ENCODE data around the gene SELENOP. TPM values are rescaled to one million over a fixed set of nuclear protein-coding genes. Genes with fewer than 3 reads are reported as not detected.

The SELENOP gene
- total and polyA plus RNA-seq, 2 of the 8 experiments (the other 6 are each of a cell fraction or from before 2014, with no cell fraction given): 5.5 to 19.4 TPM

GRCh38 chr5:42784132-42784531 is 27.6 kb downstream of the SELENOP start:
- no peak for FAIRE-seq
- Histone ChIP-seq H2BK12ac (ENCODE audit: low read depth, low read length) (no peak overlapping the region), H2BK20ac (ENCODE audit: low read length) (no peak overlapping the region), H4K5ac (ENCODE audit: insufficient read length, low read depth, low read length) (no peak overlapping the region), H3K79me1 (ENCODE audit: low read depth, low read length) (no peaks in the 10 kb centered on the region), H2AFZ (ENCODE audit: low read length) (no peak overlapping the region), H3K23me2 (ENCODE audit: low read depth, low read length) (no peaks in the 10 kb centered on the region), H3K36me3 (ENCODE audit: control insufficient read depth in 2 of 4, insufficient read depth in 4 of 4, low read length in 3 of 4) (no peaks in the 10 kb centered on the region), H2BK120ac (replicated peaks; ENCODE audit: low read depth, low read length) (no peak overlapping the region), H2BK5ac (ENCODE audit: low read depth, low read length) (no peak overlapping the region), H3K9ac (replicated peaks in 1 of 4; ENCODE audit: extremely low read depth in 1 of 4, low read depth in 3 of 4, low read length in 3 of 4) (no peak overlapping the region), H3K18ac (ENCODE audit: extremely low read depth, low read length) (no peak overlapping the region), H3K14ac (ENCODE audit: insufficient read length) (no peak overlapping the region), H4K20me1 (replicated peaks in 1 of 2; ENCODE audit: control insufficient read depth in 1 of 2, insufficient read depth in 2 of 2, low read length in 2 of 2) (no peaks in the 10 kb centered on the region), H3K4me3 (ENCODE audit: extremely low read depth in 1 of 4, insufficient read depth in 2 of 4, low read depth in 3 of 4, low read length in 4 of 4) (no peak overlapping the region), H3K23ac (ENCODE audit: insufficient read length) (no peak overlapping the region), H4K8ac (ENCODE audit: extremely low read depth, insufficient read depth, low read length) (no peak overlapping the region), H3K56ac (replicated peaks; ENCODE audit: insufficient read length, low read depth, low read length) (no peak overlapping the region), H3K4me2 (ENCODE audit: insufficient read depth in 1 of 2, low read depth in 2 of 2, low read length in 2 of 2) (no peak overlapping the region), H3K9me3 (ENCODE audit: insufficient read depth in 2 of 2, low read depth in 1 of 2, low read length in 1 of 2) (no peaks in the 10 kb centered on the region), H3K4ac (replicated peaks; ENCODE audit: insufficient read length, low read depth, low read length) (no peak overlapping the region), H4K91ac (replicated peaks; ENCODE audit: insufficient read length, low read length) (no peak overlapping the region), H3K79me2 (ENCODE audit: control insufficient read depth in 1 of 2, insufficient read depth in 2 of 2, low read length in 2 of 2) (no peaks in the 10 kb centered on the region; a peak in 1 of 4 replicates), H3K4me1 (replicated peaks in 1 of 4; ENCODE audit: control insufficient read depth in 3 of 4, insufficient read depth in 4 of 4, low read length in 3 of 4) (no peaks in the 10 kb centered on the region), H3K27ac (ENCODE audit: low read depth, low read length) (no peak overlapping the region), H2AK5ac (ENCODE audit: low read depth, low read length) (no peak overlapping the region), H3K27me3 (replicated peaks in 1 of 4; ENCODE audit: control insufficient read depth in 3 of 4, extremely low read depth in 1 of 4, insufficient read depth in 3 of 4, low read length in 3 of 4) (no peaks in the 10 kb centered on the region), H2BK15ac (ENCODE audit: low read length) (no peak overlapping the region)
- 91% methylated on average over 1 of the region's 1 CpG; no CpG with 5 or more reads in 1 of the 2 experiments for whole genome bisulfite sequencing, 2 experiments (ENCODE audit: extremely low coverage in 1 of 2, insufficient coverage in 1 of 2, insufficient read length in 1 of 2, insufficient replicate concordance in 2 of 2, low coverage in 1 of 2, low lambda C conversion rate in 2 of 2, missing lambda C conversion rate in 1 of 2)
- ChIA-PET CTCF (ENCODE audit: partially characterized antibody) (no interaction called here), POLR2A (ENCODE audit: partially characterized antibody) (no interaction called here)
- DNase-seq (ENCODE audit: low read depth in 1 of 2, low spot score in 2 of 2): no peak
- no peak for TF ChIP-seq ATF2 (IDR thresholded peaks at IDR 0.05; ENCODE audit: low read length)
- TF ChIP-seq CBX5 (IDR thresholded peaks at IDR 0.05; ENCODE audit: low read depth, low read length): no peak
- TF ChIP-seq EZH2 (IDR thresholded peaks at IDR 0.05; ENCODE audit: low read depth, low read length, severe bottlenecking): no peak
- TF ChIP-seq KDM1A (IDR thresholded peaks at IDR 0.05; ENCODE audit: borderline replicate concordance, low read length): no peak
- no peak for TF ChIP-seq ZNF274 (IDR thresholded peaks at IDR 0.05; ENCODE audit: borderline replicate concordance, extremely low read depth, low read length)
- TF ChIP-seq EGR1 (IDR thresholded peaks at IDR 0.05; ENCODE audit: borderline replicate concordance, low read depth, low read length): no peak
- TF ChIP-seq HDAC2 (IDR thresholded peaks at IDR 0.05; ENCODE audit: borderline replicate concordance in 1 of 2, low read depth in 2 of 2, low read length in 2 of 2): no peak
- TF ChIP-seq USF2 (IDR thresholded peaks at IDR 0.05; ENCODE audit: low read length): no peak
- TF ChIP-seq CHD2 (IDR thresholded peaks at IDR 0.05; ENCODE audit: low read length): no peak
- no peak for TF ChIP-seq KDM5A (IDR thresholded peaks at IDR 0.05; ENCODE audit: low read length)
- TF ChIP-seq RBBP5 (IDR thresholded peaks at IDR 0.05; ENCODE audit: borderline replicate concordance, low read depth, low read length): no peak
- TF ChIP-seq CREB1 (IDR thresholded peaks at IDR 0.05): no peak
